Adipose tissue (tissue), 3 donors: ENCODE results near the gene DAB1. TPM values are rescaled to one million over a fixed set of nuclear protein-coding genes. Genes with fewer than 3 reads are reported as not detected.

Experiments used
- H3K27ac ChIP-seq: one replicate; pipeline ENCODE4 v1.5.1; 2013; ENCODE audit warnings: low read depth, low read length
- WGBS, 3 donors: extraction: QIAGEN DNeasy Blood & Tissue Kit; methylation state at CpG; one replicate each; pipeline ENCODE4 v1.1.7; 2013; 5-methylcytosine and 5-hydroxymethylcytosine counted together
- polyA plus RNA-seq, 3 donors: library from polyadenylated mRNA; stranded (reverse); fragments of 200-250 nt; gene quantifications; one replicate each; pipeline ENCODE4 v1.2.3, GENCODE V29; 2013
- donor health status: healthy with polysubstance abuse.
- donor health status: Bipolar disorder and iron deficiency.
- donor health status: healthy.

DAB1 gene
- polyA plus RNA-seq, 3 donors, result 0.11 to 0.25 (median 0.15) TPM

GRCh38 chr1:57129865-57130264, 294.0 kb downstream of the DAB1 start:
- no peak overlapping the region for H3K27ac ChIP-seq
- WGBS, 3 donors, result 81 to 89% (median 84%) methylated on average over 4 of the region's 4 CpGs

- H3K27ac ChIP-seq, result no peak overlapping the region
- WGBS, 3 donors, result 96 to 98% (median 96%) methylated on average over 6 of the region's 6 CpGs
These were observed 295.9 kb downstream of the DAB1 start for GRCh38 chr1:57127976-57128375.

GRCh38 chr1:57124768-57125446, 299.0 kb downstream of the DAB1 start:
- WGBS, 3 donors, result 78 to 87% (median 83%) methylated on average over 5 of the region's 5 CpGs
- no peak overlapping the region for H3K27ac ChIP-seq

- no peak overlapping the region for H3K27ac ChIP-seq
- WGBS, 3 donors, result 73 to 81% (median 75%) methylated on average over 2 of the region's 2 CpGs
These were observed 299.7 kb downstream of the DAB1 start for GRCh38 chr1:57124170-57124569.

GRCh38 chr1:57122031-57122430, 301.8 kb downstream of the DAB1 start:
- 70 to 82% (median 78%) methylated on average over 2 of the region's 2 CpGs for WGBS, 3 donors
- H3K27ac ChIP-seq, result no peak overlapping the region

GRCh38 chr1:57118948-57119603, 304.8 kb downstream of the DAB1 start:
- 42 to 53% (median 45%) methylated on average over 4 of the region's 4 CpGs for WGBS, 3 donors
- H3K27ac ChIP-seq, result no peak overlapping the region

- no peak overlapping the region for H3K27ac ChIP-seq
- WGBS, 3 donors, result 61 to 77% (median 68%) methylated on average over 1 of the region's 1 CpG
These were observed 306.1 kb downstream of the DAB1 start for GRCh38 chr1:57117753-57118152.

- WGBS, 3 donors, result 74 to 85% (median 81%) methylated on average over 4 of the region's 4 CpGs
- no peak overlapping the region for H3K27ac ChIP-seq
These were observed 307.0 kb downstream of the DAB1 start for GRCh38 chr1:57116871-57117270.

GRCh38 chr1:57115030-57115614, 308.7 kb downstream of the DAB1 start:
- 93 to 96% (median 95%) methylated on average over 4 of the region's 4 CpGs for WGBS, 3 donors
- no peak overlapping the region for H3K27ac ChIP-seq

GRCh38 chr1:57112148-57112547, 311.7 kb downstream of the DAB1 start:
- no peak overlapping the region for H3K27ac ChIP-seq
- WGBS, 3 donors, result 56 to 65% (median 61%) methylated on average over 2 of the region's 2 CpGs

GRCh38 chr1:57111175-57111574, 312.7 kb downstream of the DAB1 start:
- 53 to 71% (median 66%) methylated on average over 2 of the region's 2 CpGs for WGBS, 3 donors
- H3K27ac ChIP-seq, result no peak overlapping the region

GRCh38 chr1:57109883-57110282, 314.0 kb downstream of the DAB1 start:
- H3K27ac ChIP-seq, result no peak overlapping the region
- 56 to 81% (median 77%) methylated on average over 3 of the region's 3 CpGs for WGBS, 3 donors

- 42 to 47% (median 46%) methylated on average over 1 of the region's 1 CpG for WGBS, 3 donors
These were observed 314.6 kb downstream of the DAB1 start for GRCh38 chr1:57109247-57109646.

GRCh38 chr1:57106296-57106695, 317.6 kb downstream of the DAB1 start:
- 74 to 84% (median 78%) methylated on average over 4 of the region's 4 CpGs for WGBS, 3 donors

More at GRCh38 chr1:57109247-57109646, 314.6 kb downstream of the DAB1 start:
- no peak overlapping the region for H3K27ac ChIP-seq

GRCh38 chr1:57102561-57103326, 321.1 kb downstream of the DAB1 start:
- WGBS, 3 donors, result 73 to 78% (median 75%) methylated on average over 7 of the region's 7 CpGs
- H3K27ac ChIP-seq, result no peak overlapping the region

More at GRCh38 chr1:57106296-57106695, 317.6 kb downstream of the DAB1 start:
- H3K27ac ChIP-seq, result no peak overlapping the region

GRCh38 chr1:57101209-57101608, 322.7 kb downstream of the DAB1 start:
- no peak overlapping the region for H3K27ac ChIP-seq
- WGBS, 3 donors, result 50 to 63% (median 62%) methylated on average over 1 of the region's 1 CpG

GRCh38 chr1:57094749-57095148, 329.1 kb downstream of the DAB1 start:
- WGBS, 3 donors, result 85 to 90% (median 90%) methylated on average over 2 of the region's 2 CpGs
- H3K27ac ChIP-seq, result no peak overlapping the region

GRCh38 chr1:57093122-57093521, 330.7 kb downstream of the DAB1 start:
- H3K27ac ChIP-seq, result no peak overlapping the region
- 91 to 99% (median 98%) methylated on average over 3 of the region's 3 CpGs for WGBS, 3 donors

- 83 to 93% (median 92%) methylated on average over 1 of the region's 1 CpG for WGBS, 3 donors
- no peak overlapping the region for H3K27ac ChIP-seq
These were observed 332.2 kb downstream of the DAB1 start for GRCh38 chr1:57091642-57092041.
